Measurements from ENCODE around the gene PDLIM7.

The PDLIM7 gene

DNA sequence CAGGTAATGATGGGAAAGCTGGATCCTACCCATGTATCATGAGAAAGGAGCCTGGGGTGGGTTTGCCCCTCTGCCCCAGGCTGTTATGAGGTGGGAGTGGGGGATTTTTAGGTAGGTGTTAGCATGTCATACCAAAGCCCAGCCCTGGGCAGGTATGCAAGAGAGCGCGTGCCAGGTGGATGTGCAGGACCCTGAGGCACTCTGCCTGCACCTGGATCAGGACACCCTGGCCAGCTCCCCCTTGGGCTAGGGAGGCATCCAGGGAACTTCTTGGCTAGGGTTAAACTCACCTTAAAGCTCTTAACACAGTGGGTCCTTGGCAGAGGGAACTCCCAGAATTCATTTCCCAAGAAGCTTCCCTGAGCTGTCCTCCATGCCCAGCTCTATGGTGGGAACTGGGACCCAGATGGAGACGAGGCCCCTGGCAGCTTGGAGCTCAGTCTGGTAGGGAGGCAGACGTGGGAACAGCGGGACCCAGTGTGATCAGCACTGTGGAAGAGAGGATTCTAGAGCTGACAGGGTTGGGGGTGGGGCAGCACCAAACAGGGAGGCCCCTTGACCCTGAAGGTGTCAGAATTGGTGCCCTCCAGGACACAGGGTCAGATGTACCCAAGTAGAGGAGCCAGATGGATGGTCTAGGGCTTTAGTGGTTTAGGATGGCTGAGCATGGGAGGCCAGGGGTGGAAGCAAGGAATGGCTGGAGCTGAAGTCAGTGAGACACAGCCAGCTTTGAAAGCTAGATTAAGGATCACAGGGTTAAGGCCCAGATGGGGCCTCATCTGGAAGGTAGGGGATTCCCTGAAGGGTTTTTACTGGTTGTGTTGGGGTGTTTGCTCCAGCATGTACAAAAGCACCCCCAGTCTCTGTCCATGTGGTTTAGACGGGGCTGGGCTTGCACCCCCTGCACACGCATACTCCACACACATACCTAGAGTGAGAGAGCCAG is 53.0 kb downstream of the PDLIM7 start:
- no peak for DNase-seq (ENCODE audit: low spot score)

GRCh38 chr5:177443144-177443983 is 54.0 kb downstream of the PDLIM7 start:
- DNase-seq (ENCODE audit: low spot score) = no peak

DNA sequence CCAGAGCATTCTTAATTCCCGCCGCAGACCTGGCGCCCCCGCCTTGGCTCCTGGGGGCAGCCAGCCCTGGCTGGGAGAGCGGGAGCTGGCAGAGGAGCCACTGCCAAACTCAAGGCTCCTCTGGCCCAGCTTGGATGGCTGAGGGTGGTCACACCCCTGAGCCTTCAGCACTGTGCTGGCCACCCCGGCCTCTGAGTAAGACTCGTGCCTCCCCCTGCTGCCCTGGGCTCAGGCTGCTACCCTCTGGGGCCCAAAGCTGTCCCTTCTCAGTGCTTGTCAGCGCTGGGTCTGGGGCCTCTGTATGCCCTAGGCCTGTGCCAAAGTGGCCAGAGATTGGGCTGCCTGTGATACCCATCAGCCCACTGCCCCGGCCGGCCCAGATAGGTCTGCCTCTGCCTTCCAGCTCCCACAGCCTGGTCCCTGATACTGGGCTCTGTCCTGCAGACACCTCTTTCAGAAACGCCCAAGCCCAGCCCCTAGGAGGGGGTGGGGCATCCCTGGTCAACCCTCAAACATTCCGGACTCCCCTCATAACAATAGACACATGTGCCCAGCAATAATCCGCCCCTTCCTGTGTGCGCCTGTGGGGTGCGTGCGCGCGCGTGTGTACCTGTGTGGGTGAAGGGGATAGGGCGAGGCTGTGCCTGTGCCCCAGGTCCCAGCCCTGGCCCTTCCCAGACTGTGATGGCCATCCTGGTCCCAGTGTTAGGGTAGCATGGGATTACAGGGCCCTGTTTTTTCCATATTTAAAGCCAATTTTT is 55.2 kb downstream of the PDLIM7 start:
- DNase-seq (ENCODE audit: low spot score) = peak; percentile 90

DNA sequence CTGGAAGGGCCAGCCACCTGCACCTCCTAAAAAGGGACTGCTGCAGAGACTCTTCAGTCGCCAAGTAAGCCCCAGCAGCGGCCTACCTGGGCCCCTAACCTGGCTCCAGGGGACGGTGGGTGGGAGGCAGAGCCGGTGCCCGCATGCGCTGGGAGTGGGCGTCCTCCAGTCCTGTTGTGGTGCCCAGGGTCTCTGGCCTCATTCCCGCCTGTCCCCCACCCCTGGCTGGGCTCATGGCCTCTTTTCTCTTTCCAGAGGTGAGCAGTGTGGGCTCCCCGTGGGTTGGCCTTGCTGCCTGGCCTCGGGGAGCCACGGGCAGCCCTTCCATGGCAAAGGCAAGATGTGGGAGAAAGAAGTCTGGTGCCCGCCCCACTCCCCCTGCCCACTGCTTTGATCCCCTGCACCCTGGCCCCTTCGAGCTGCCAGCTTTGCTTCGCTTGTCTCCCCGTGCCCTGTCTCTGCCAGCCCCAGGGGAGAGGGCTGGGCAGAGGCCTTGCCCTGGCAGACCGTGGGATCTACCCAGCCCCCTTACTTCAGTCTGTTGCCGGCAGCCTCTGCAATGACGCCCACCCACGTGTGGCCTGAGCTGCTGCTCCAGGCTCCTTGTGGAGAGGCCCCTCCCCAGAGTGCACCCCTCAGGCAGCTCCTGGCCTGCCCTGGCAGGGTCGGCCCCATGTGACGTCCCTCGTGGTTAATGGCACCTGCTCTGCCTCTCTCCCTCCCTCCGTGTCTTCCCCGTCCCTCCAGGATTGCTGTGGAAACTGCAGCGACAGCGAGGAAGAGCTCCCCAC is 56.2 kb downstream of the PDLIM7 start:
- no peak for DNase-seq (ENCODE audit: low spot score)

DNA sequence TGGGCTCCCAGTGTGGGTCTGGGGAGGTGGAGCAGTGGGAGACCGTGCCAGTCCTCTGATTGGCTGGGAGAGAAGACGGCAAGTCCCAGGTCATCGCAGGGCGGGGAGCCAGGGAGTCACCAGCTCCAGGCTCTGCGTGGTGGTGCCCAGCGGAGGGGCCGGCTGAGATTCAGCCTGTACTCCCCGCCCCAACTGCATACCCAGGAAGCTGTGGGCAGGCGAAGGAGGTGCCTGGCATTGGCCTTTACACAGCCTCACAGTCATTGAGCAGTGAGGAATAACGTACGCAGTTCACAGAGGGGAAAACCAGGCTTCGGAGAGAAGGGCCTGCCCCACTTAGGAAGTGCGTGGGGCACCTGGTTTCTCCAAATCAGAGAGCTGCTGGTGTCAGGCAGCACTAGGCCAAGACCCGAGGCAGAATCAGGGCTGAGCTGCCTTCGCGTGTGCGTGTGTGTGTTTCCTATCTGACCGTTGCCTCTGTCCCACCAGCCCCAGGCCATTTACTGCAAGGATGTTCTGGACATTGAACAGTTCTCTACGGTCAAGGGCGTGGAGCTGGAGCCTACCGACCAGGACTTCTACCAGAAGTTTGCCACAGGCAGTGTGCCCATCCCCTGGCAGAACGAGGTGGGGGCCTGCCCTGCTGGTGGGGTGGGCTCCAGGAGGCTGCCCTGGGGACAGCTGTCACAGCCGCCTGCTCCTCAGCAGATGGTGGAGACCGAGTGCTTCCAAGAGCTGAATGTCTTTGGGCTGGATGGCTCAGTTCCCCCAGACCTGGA is 57.0 kb downstream of the PDLIM7 start:
- DNase-seq (ENCODE audit: low spot score) = peak; percentile 16

DNA sequence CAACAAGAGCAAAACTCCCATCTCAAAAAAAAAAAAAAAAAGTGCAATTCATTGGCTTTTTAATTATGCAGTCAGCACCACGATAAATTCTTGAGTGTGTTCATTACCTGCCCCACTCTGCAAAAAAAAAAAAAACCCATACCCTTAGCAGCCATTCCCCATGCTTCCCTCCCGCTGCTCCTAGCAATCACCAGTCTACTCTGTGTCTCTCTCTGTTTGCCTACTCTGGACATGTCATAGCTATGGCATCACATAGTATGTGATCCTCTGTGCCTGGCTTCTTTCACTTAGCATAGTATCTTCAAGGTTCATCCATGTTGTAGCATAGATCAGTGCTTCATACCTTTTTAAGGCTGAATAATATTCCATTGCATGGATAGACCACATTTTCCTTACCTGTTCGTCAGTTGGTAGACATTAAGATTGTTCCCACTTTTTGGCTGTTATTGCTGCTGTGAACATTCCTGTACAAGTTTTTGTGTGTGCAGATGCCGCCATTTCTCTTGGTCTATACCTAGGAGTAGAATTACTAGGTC is 57.8 kb downstream of the PDLIM7 start:
- DNase-seq (ENCODE audit: low spot score) = no peak

DNA sequence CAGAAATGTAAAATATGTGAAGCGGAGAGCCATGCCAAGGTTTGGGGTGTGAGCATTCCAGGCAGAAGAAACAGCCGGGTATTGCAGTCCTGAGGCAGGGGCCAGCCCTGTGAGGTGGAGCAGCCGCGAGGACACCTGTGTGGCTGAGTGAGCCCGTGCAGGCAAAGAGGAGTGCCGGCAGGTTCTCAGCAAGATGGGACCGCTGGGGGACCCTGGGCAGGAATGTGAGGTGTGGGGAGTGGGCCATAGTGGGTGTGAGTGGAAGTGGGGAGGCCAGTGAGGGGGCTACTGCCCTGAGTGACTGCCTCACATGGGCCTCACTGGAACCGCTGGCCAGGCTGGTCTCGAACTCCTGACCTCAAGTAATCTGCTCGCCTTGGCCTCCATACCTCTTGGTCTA is 58.9 kb downstream of the PDLIM7 start:
- no peak for DNase-seq (ENCODE audit: low spot score)

GRCh38 chr5:177437623-177438022 is 59.8 kb downstream of the PDLIM7 start:
- DNase-seq (ENCODE audit: low spot score) = peak; percentile 84

DNA sequence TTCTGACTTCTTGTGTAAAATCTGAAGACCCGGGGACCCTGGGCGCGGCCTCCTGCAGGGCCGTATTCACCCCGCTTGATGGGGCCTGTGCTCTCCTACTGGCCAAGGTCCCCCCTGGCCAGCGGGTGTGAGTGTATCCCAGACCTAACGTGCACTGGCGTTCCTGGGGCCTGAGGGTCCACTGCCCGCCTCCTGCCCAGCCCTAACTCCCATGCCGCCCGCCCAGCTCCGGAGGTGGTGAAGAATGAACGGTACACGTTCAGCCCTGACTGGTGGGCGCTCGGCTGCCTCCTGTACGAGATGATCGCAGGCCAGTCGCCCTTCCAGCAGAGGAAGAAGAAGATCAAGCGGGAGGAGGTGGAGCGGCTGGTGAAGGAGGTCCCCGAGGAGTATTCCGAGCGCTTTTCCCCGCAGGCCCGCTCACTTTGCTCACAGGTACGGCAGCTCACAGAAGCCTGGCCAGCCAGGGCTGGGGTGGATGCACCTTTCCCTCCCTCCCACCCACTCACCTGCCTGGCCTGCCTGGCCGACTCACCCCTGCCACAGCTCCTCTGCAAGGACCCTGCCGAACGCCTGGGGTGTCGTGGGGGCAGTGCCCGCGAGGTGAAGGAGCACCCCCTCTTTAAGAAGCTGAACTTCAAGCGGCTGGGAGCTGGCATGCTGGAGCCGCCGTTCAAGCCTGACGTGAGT is 61.4 kb downstream of the PDLIM7 start:
- DNase-seq (ENCODE audit: low spot score) = no peak

DNA sequence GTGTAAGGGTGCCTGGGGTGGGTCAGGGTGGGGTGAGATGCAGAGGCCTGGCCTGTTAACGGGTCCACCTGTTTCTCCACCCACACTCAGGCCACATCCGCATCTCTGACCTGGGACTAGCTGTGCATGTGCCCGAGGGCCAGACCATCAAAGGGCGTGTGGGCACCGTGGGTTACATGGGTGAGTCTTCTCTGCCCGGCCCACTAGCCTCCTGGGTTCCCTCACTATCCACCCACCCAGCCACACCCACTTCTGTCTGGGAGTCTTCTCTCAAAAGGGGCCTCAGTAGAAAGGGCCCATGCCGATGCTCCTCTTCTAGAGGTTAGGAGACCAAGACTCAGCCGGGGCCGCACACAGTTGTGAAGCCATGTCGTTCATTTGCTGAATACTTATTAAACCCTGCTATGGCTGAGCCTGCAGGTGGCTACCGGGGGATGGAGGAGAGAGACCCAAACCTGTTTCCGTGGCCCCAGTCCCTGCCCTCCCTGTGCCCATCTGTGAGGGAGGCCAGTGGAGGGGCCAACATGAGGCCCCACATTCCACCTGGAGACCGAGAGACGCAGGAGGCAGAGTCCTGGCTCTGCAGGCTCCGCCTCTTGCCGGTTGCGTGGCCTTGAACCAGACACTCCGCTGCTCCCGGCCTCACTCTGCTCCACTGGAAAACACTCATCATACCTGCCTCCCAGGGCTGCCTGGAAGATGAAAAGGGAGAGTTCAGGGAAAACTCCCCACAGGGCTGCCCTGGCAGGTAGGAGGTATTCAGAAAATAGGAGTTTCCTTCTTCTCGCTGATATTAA is 62.3 kb downstream of the PDLIM7 start:
- DNase-seq (ENCODE audit: low spot score) = peak; percentile 89

GRCh38 chr5:177434437-177434836 is 63.0 kb downstream of the PDLIM7 start:
- no peak for DNase-seq (ENCODE audit: low spot score)

DNA sequence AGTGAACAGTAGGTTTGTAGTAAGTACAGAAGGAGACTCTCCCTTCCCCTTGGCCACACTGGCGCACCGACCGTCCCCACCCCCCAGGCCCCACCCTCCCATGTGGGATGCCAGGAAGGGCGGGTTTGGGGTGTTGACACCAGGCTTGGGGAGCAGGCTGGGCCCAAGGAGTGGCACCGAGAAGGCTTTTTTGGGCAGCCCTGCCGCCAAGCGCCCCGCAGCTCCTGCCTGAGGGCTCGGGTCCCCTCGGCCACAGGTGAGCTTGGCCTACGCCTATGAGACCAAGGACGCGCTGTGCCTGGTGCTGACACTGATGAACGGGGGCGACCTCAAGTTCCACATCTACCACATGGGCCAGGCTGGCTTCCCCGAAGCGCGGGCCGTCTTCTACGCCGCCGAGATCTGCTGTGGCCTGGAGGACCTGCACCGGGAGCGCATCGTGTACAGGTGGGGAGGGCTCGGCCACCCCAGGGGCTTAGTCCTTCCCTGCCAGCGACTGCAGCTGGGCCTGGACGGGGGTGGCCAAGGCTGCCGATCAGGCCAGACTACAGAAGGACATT is 63.7 kb downstream of the PDLIM7 start:
- DNase-seq (ENCODE audit: low spot score) = no peak

All from SW480 (cell line).